Measurements from ENCODE around the gene CASK. TPM values are rescaled to one million over a fixed set of nuclear protein-coding genes. Genes with fewer than 3 reads are reported as not detected.

CASK gene
- total RNA-seq, 1 donor from 2014 or later, result 33.7 TPM

GRCh38 chrX:41490446-41490845 is 432.9 kb downstream of the CASK start:
- Histone ChIP-seq H3K9me3 (peaks cover 0 to 3% of the 10 kb centered on the region in 2 donors), H3K4me1 (no peaks in the 10 kb centered on the region), H3K4me3 (no peak overlapping the region), H3K36me3 (no peaks in the 10 kb centered on the region), H3K27me3 (no peaks in the 10 kb centered on the region), H3K27ac (no peak overlapping the region)
- no peak for TF ChIP-seq CTCF (IDR thresholded peaks at IDR 0.05)
- DNase-seq (ENCODE audit: low spot score in 2 of 2), result peak in 1 of 2 donors; percentile 42
- intact Hi-C loops (cut with DNase I), result loop anchor here (5.0 kb wide), 1 partner anchor 38 kb away; no protein-coding TSS in a partner anchor

GRCh38 chrX:41482154-41482850 is 441.1 kb downstream of the CASK start:
- H3K27me3 ChIP-seq, result no peaks in the 10 kb centered on the region
- no peak overlapping the region for H3K4me3 ChIP-seq
- H3K27ac ChIP-seq, result no peak overlapping the region
- peaks cover 0 to 2% of the 10 kb centered on the region in 2 donors for H3K9me3 ChIP-seq
- TF ChIP-seq CTCF (IDR thresholded peaks at IDR 0.05), result no peak
- DNase-seq (ENCODE audit: low spot score in 2 of 2), result no peak
- no peaks in the 10 kb centered on the region for H3K4me1 ChIP-seq
- intact Hi-C loops (cut with DNase I), result no loop called here
- no peaks in the 10 kb centered on the region for H3K36me3 ChIP-seq

GRCh38 chrX:41481264-41482109 is 441.9 kb downstream of the CASK start:
- intact Hi-C loops (cut with DNase I), result no loop called here
- Histone ChIP-seq H3K27me3 (no peaks in the 10 kb centered on the region), H3K4me1 (no peaks in the 10 kb centered on the region), H3K4me3 (no peak overlapping the region), H3K36me3 (no peaks in the 10 kb centered on the region), H3K9me3 (no peaks in the 10 kb centered on the region), H3K27ac (no peak overlapping the region)
- peak in 1 of 2 donors; percentile 51 for DNase-seq (ENCODE audit: low spot score in 2 of 2)
- peak in 1 of 3 experiments; percentile 8 for TF ChIP-seq CTCF (IDR thresholded peaks at IDR 0.05)

- Histone ChIP-seq H3K36me3 (no peaks in the 10 kb centered on the region), H3K27me3 (no peaks in the 10 kb centered on the region), H3K9me3 (no peaks in the 10 kb centered on the region), H3K4me1 (no peaks in the 10 kb centered on the region), H3K27ac (no peak overlapping the region), H3K4me3 (no peak overlapping the region)
- peak in 1 of 2 donors; percentile 47 for DNase-seq (ENCODE audit: low spot score in 2 of 2)
- no peak for TF ChIP-seq CTCF (IDR thresholded peaks at IDR 0.05)
- intact Hi-C loops (cut with DNase I), result no loop called here
These were observed 442.7 kb downstream of the CASK start for GRCh38 chrX:41480508-41481260.

GRCh38 chrX:41478381-41478911 is 444.9 kb downstream of the CASK start:
- Histone ChIP-seq H3K27ac (peak overlapping the region in 1 of 2 donors; percentile 29), H3K4me1 (no peaks in the 10 kb centered on the region)
- intact Hi-C loops (cut with DNase I), result no loop called here

More at GRCh38 chrX:41478381-41478911, 444.9 kb downstream of the CASK start:
- no peak for TF ChIP-seq CTCF (IDR thresholded peaks at IDR 0.05)
- Histone ChIP-seq H3K9me3 (no peaks in the 10 kb centered on the region), H3K27me3 (no peaks in the 10 kb centered on the region), H3K4me3 (no peak overlapping the region), H3K36me3 (no peaks in the 10 kb centered on the region)
- DNase-seq (ENCODE audit: low spot score in 2 of 2), result no peak

Measured in ascending aorta (tissue), 2 donors.